Limb (tissue), 2 donors: Measurements from ENCODE around the gene LDHAL6A.

ENCODE experiments used
- DNase-seq, 2 donors: peaks; one replicate each; pipeline ENCODE4 v3.0.0-alpha.2; 2016; ENCODE audit errors: extremely low spot score in 2 of 2

LDHAL6A gene

GRCh38 chr11:18490736-18491485 lies 35.3 kb downstream of the LDHAL6A start:
- DNase-seq, result no peak

- DNase-seq, result no peak
Observed at GRCh38 chr11:18491924-18492323, 36.3 kb downstream of the LDHAL6A start.

- no peak for DNase-seq
Observed at GRCh38 chr11:18492888-18493287, 37.2 kb downstream of the LDHAL6A start.

- no peak for DNase-seq
Observed at GRCh38 chr11:18493310-18493709, 37.7 kb downstream of the LDHAL6A start.

- DNase-seq, result no peak
Observed at GRCh38 chr11:18495271-18495670, 39.6 kb downstream of the LDHAL6A start.

- DNase-seq, result no peak
Observed at GRCh38 chr11:18495703-18496102, 40.0 kb downstream of the LDHAL6A start.

GRCh38 chr11:18498039-18498438 lies 42.4 kb downstream of the LDHAL6A start:
- DNase-seq, result no peak

GRCh38 chr11:18501629-18502028 lies 46.0 kb downstream of the LDHAL6A start:
- no peak for DNase-seq

- no peak for DNase-seq
Observed at GRCh38 chr11:18502352-18502751, 46.7 kb downstream of the LDHAL6A start.

- no peak for DNase-seq
Observed at GRCh38 chr11:18521122-18521521, 65.5 kb downstream of the LDHAL6A start.

- DNase-seq, result no peak
Observed at GRCh38 chr11:18522388-18522787, 66.7 kb downstream of the LDHAL6A start.

GRCh38 chr11:18523084-18523483 lies 67.4 kb downstream of the LDHAL6A start:
- DNase-seq, result no peak

GRCh38 chr11:18524248-18524647 lies 68.6 kb downstream of the LDHAL6A start:
- no peak for DNase-seq

- peak in 1 of 2 donors; percentile 1 for DNase-seq
Observed at GRCh38 chr11:18526130-18526520, 70.5 kb downstream of the LDHAL6A start.

GRCh38 chr11:18526521-18527296 lies 71.1 kb downstream of the LDHAL6A start, which contains the start of gene TSG101:
TSS of gene TSG101 (minus strand) at chr11:18526942. CDS start at chr11:18526816, 126 bp downstream.
- DNase-seq, result peak; percentile 93 to 98

- DNase-seq, result peak in 1 of 2 donors; percentile 2
Observed at GRCh38 chr11:18527512-18527911, 71.9 kb downstream of the LDHAL6A start.
